ENCODE results near the gene HNF1B. TPM values are rescaled to one million over a fixed set of nuclear protein-coding genes. Genes with fewer than 3 reads are reported as not detected.
"Not testable (repeated sequence)": the region's sequence is repeated elsewhere in the genome, so short reads cannot be mapped to it uniquely, and the experiment has no call there.

The HNF1B gene
- 4.6 and 5.0 TPM in 2 replicates for total RNA-seq

- Mint-ChIP-seq H3K4me1 (ENCODE audit: low read depth) (peaks cover 29% of the 10 kb centered on the region), H3K27me3 (ENCODE audit: low read depth) (peaks cover 64% of the 10 kb centered on the region), H3K36me3 (ENCODE audit: low read depth) (no peaks in the 10 kb centered on the region), H3K9me3 (no peaks in the 10 kb centered on the region), H3K4me3 (ENCODE audit: low read depth) (peak within 1 kb of the TSS; percentile 74), H3K27ac (peak within 1 kb of the TSS; percentile 49)
- intact Hi-C loops (cut with micrococcal nuclease): loop anchor here (5.0 kb wide), 1 partner anchor 798 kb away; the partner anchor contains the start of gene AATF
- DNase-seq (ENCODE audit: low spot score): no peak
Measured at GRCh38 chr17:37744961-37745800, at the start of gene HNF1B. Gene HNF1B (minus strand): TSS chr17:37745059. CDS start chr17:37744884, 175 bp downstream.

DNA sequence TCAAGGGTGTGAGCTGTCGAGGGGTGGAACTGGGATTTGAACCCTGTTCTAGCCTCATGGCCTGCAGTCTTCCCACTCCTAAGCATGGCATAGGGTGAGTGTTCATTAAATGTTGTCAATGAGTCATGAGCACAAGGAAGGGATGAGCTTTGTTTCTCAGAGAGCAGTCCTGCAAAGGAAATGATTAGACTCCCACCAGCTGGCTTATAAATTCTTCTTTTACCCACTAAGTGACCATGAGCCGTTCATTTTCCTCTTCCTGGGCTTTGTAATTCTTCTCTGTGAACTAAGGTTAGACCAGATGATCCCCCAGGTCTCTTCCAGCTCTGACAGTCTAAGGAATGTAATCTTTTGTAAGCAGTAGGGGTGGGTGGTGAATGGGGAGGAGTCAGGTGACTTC lies 47.9 kb upstream of the HNF1B start:
- peaks cover 18% of the 10 kb centered on the region for H3K27me3 Mint-ChIP-seq (ENCODE audit: low read depth)

DNA sequence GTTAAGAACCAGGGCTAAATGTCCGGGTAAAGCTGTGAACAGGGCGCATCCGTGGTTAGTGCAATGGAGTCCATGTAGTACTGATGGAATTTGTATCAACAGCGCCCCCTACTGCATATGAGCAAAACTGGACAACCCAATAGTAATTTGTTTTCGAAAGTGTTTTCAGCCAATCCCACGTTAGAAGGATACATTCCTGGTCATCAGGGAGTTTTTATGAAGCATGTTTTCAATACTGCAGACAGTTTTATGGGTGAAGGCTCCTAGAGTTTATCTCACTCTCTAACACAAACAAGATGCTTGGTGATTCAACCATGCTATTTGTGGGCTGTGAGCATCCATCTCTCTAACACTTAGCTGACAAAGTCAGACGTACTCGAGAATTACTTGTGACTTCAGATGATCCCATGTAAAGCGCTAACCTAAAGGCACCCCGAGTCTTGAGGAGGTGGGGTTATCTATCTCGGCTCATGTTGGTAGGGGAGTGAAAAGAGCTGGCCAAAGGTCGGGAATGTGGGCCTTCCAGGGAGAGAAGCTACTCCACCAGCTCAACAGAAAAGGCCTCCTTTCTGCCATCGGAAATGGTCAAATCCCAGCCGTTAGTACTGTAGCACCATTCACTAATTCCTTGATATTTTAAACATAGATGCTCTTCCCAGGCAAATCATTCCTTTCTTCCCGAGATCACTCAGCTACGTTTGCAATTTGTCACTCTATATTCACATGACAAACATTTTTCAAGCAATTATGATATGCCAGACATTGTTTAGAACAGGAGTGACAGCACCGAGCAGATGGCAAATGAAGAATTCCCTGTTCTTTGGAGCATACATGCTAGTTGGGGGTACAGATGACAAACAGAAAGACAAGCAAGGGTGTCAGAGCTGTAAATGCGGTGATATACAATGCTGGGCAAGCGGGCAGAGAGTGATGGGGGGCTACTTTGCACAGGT lies 46.9 kb upstream of the HNF1B start:
- Mint-ChIP-seq H3K4me1 (ENCODE audit: low read depth) (peaks cover 8% of the 10 kb centered on the region), H3K4me3 (ENCODE audit: low read depth) (no peak overlapping the region), H3K27me3 (ENCODE audit: low read depth) (peaks cover 18% of the 10 kb centered on the region), H3K9me3 (no peaks in the 10 kb centered on the region), H3K27ac (no peak overlapping the region), H3K36me3 (ENCODE audit: low read depth) (no peaks in the 10 kb centered on the region)
- DNase-seq (ENCODE audit: low spot score): peak; percentile 38
- intact Hi-C loops (cut with micrococcal nuclease): loop anchor here (1.0 to 5.0 kb wide), 4 partner anchors 50 to 264 kb away; no protein-coding TSS in a partner anchor

More for the DNA sequence above, 47.9 kb upstream of the HNF1B start:
- H3K9me3 Mint-ChIP-seq: no peaks in the 10 kb centered on the region
- peaks cover 8% of the 10 kb centered on the region for H3K4me1 Mint-ChIP-seq (ENCODE audit: low read depth)
- intact Hi-C loops (cut with micrococcal nuclease): loop anchor here (5.0 kb wide), 2 partner anchors 145 to 265 kb away; no protein-coding TSS in a partner anchor
- H3K36me3 Mint-ChIP-seq (ENCODE audit: low read depth): no peaks in the 10 kb centered on the region
- no peak for DNase-seq (ENCODE audit: low spot score)
- no peak overlapping the region for H3K4me3 Mint-ChIP-seq (ENCODE audit: low read depth)
- H3K27ac Mint-ChIP-seq: no peak overlapping the region

- Mint-ChIP-seq H3K27me3 (ENCODE audit: low read depth) (peaks cover 21% of the 10 kb centered on the region), H3K36me3 (ENCODE audit: low read depth) (no peaks in the 10 kb centered on the region), H3K4me3 (ENCODE audit: low read depth) (no peak overlapping the region), H3K27ac (no peak overlapping the region), H3K9me3 (no peaks in the 10 kb centered on the region), H3K4me1 (ENCODE audit: low read depth) (peaks cover 8% of the 10 kb centered on the region)
- intact Hi-C loops (cut with micrococcal nuclease): loop anchor here (2.0 to 5.0 kb wide), 3 partner anchors 81 to 263 kb away; no protein-coding TSS in a partner anchor
- DNase-seq (ENCODE audit: low spot score): no peak
Measured at GRCh38 chr17:37789771-37790541, 45.1 kb upstream of the HNF1B start.

GRCh38 chr17:37789021-37789565 lies 44.2 kb upstream of the HNF1B start:
- no peak for DNase-seq (ENCODE audit: low spot score)
- Mint-ChIP-seq H3K27me3 (ENCODE audit: low read depth) (peaks cover 23% of the 10 kb centered on the region), H3K4me3 (ENCODE audit: low read depth) (no peak overlapping the region), H3K9me3 (no peaks in the 10 kb centered on the region), H3K4me1 (ENCODE audit: low read depth) (peaks cover 8% of the 10 kb centered on the region), H3K27ac (no peak overlapping the region), H3K36me3 (ENCODE audit: low read depth) (no peaks in the 10 kb centered on the region)
- intact Hi-C loops (cut with micrococcal nuclease): no loop called here

GRCh38 chr17:37788526-37788925 lies 43.7 kb upstream of the HNF1B start:
- intact Hi-C loops (cut with micrococcal nuclease): no loop called here
- no peaks in the 10 kb centered on the region for H3K36me3 Mint-ChIP-seq (ENCODE audit: low read depth)
- no peak overlapping the region for H3K4me3 Mint-ChIP-seq (ENCODE audit: low read depth)
- H3K27ac Mint-ChIP-seq: no peak overlapping the region
- H3K9me3 Mint-ChIP-seq: no peaks in the 10 kb centered on the region
- H3K4me1 Mint-ChIP-seq (ENCODE audit: low read depth): peaks cover 10% of the 10 kb centered on the region
- peaks cover 29% of the 10 kb centered on the region for H3K27me3 Mint-ChIP-seq (ENCODE audit: low read depth)
- DNase-seq (ENCODE audit: low spot score): no peak

- Mint-ChIP-seq H3K9me3 (no peaks in the 10 kb centered on the region), H3K4me1 (ENCODE audit: low read depth) (peaks cover 17% of the 10 kb centered on the region), H3K4me3 (ENCODE audit: low read depth) (no peak overlapping the region), H3K36me3 (ENCODE audit: low read depth) (no peaks in the 10 kb centered on the region), H3K27ac (no peak overlapping the region), H3K27me3 (ENCODE audit: low read depth) (peaks cover 38% of the 10 kb centered on the region)
- intact Hi-C loops (cut with micrococcal nuclease): no loop called here
- DNase-seq (ENCODE audit: low spot score): no peak
Measured at GRCh38 chr17:37787055-37787757, 42.3 kb upstream of the HNF1B start.

- DNase-seq (ENCODE audit: low spot score): no peak
- Mint-ChIP-seq H3K4me3 (ENCODE audit: low read depth) (no peak overlapping the region), H3K27ac (no peak overlapping the region), H3K36me3 (ENCODE audit: low read depth) (no peaks in the 10 kb centered on the region), H3K4me1 (ENCODE audit: low read depth) (peaks cover 17% of the 10 kb centered on the region), H3K9me3 (no peaks in the 10 kb centered on the region), H3K27me3 (ENCODE audit: low read depth) (peaks cover 38% of the 10 kb centered on the region)
- intact Hi-C loops (cut with micrococcal nuclease): no loop called here
Measured at GRCh38 chr17:37786481-37786880, 41.6 kb upstream of the HNF1B start.

DNA sequence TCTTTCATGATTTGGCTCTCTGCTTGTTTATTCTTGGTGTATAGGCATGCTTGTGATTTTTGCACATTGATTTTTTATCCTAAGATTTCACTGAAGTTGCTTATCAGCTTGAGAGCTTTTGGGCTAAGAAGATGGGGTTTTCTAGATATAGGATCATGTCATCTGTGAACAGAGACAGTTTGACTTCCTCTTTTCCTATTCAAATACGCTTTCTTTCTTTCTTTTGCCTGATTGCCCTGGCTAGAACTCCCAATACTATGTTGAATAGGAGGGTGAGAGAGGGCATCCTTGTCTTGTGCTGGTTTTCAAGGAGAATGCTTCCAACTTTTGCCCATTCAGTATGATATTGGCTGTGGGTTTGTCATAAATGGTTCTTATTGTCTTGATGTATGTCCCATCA lies 37.6 kb upstream of the HNF1B start:
- H3K4me3 Mint-ChIP-seq (ENCODE audit: low read depth); H3K27ac Mint-ChIP-seq; DNase-seq (ENCODE audit: low spot score); H3K9me3 Mint-ChIP-seq; H3K36me3 Mint-ChIP-seq (ENCODE audit: low read depth); intact Hi-C loops (cut with micrococcal nuclease): not testable (repeated sequence)
- peaks cover 21% of the 10 kb centered on the region for H3K4me1 Mint-ChIP-seq (ENCODE audit: low read depth)
- H3K27me3 Mint-ChIP-seq (ENCODE audit: low read depth): peaks cover 28% of the 10 kb centered on the region

GRCh38 chr17:37781451-37781850 lies 36.6 kb upstream of the HNF1B start:
- intact Hi-C loops (cut with micrococcal nuclease): no loop called here
- H3K4me3 Mint-ChIP-seq (ENCODE audit: low read depth): no peak overlapping the region
- no peaks in the 10 kb centered on the region for H3K36me3 Mint-ChIP-seq (ENCODE audit: low read depth)
- no peak for DNase-seq (ENCODE audit: low spot score)
- H3K27ac Mint-ChIP-seq: peak overlapping the region; percentile 3
- no peaks in the 10 kb centered on the region for H3K9me3 Mint-ChIP-seq
- peaks cover 21% of the 10 kb centered on the region for H3K27me3 Mint-ChIP-seq (ENCODE audit: low read depth)
- peaks cover 21% of the 10 kb centered on the region for H3K4me1 Mint-ChIP-seq (ENCODE audit: low read depth)

DNA sequence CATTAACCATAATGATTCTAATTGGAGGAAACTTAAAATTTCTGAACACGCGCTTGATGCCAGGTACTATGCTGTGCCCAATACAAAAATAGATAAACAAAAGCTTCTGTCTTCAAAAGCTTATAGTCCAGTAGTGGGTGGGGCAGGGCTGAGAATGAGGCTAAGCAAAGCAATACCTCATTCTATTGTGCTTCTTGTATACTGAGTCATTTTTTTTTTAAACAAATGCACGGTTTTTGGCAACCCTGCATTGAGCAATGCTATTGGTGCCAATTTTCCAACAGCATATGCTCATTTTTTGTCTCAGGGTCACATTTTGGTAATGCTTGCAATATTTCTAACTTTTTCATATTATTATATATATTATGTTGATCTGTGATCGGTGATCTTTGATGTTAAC lies 34.7 kb upstream of the HNF1B start:
- intact Hi-C loops (cut with micrococcal nuclease): no loop called here
- Mint-ChIP-seq H3K27ac (no peak overlapping the region), H3K36me3 (ENCODE audit: low read depth) (no peaks in the 10 kb centered on the region), H3K4me3 (ENCODE audit: low read depth) (no peak overlapping the region), H3K9me3 (no peaks in the 10 kb centered on the region), H3K4me1 (ENCODE audit: low read depth) (peaks cover 30% of the 10 kb centered on the region), H3K27me3 (ENCODE audit: low read depth) (peaks cover 21% of the 10 kb centered on the region)
- DNase-seq (ENCODE audit: low spot score): no peak
